Measurements from ENCODE around the gene PLPP7.

PLPP7 gene

DNA sequence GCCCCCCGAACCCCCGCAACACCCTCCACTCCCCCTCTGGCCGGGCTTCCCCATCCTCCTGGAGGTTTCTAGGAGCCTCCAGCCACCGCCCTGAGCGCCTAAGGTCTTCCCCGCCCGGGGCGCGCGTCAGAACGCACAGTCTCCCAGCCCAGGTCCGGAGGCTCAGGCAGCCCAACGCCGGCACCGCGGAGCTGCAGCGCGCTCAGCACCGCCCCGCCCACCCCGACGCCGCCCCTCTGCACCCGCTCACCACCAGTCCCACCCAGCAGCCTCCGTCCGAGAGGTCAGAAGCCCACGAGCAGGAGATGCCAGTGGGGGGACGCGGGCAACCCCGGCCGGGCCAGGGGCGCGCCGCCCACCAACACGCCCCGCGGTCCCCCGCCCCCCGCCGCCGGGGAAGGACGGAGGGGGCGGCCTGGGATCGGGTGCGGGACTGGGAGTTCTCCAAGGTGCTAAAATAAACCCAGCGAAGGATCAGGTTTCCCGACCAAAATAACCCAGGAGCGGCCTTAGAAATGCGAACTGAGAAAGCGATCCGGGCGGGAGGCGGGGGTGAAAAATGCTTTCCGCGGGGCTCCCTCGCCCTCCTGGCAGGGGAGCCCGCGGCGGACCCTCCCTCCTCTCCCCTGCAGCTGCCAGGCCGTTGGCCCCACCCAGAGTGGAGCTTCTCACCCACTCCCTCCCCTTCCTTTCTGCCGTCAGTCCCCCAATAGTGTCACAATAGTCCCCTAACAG is 6.7 kb upstream of the PLPP7 start:
- no peak for DNase-seq

DNA sequence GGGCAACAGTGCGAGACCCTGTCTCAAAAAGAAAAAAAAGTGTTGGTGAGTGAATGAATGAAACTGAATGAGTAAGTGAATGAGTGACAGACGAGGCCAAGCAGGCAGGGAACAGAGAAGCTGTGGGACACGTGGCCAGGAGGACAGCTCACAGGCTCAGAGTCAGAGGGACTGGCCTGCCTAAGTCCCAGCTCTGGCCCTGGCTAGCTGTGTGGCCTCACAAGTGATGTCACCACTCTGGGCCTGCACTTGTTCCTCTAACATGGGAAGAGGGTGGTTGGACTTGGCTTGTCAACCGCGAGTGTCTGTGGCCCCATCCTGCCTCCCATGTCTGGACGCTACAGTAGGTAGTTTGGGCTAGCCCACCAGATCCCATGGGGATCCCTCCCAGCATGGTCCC is 4.7 kb upstream of the PLPP7 start:
- no peak for DNase-seq

DNA sequence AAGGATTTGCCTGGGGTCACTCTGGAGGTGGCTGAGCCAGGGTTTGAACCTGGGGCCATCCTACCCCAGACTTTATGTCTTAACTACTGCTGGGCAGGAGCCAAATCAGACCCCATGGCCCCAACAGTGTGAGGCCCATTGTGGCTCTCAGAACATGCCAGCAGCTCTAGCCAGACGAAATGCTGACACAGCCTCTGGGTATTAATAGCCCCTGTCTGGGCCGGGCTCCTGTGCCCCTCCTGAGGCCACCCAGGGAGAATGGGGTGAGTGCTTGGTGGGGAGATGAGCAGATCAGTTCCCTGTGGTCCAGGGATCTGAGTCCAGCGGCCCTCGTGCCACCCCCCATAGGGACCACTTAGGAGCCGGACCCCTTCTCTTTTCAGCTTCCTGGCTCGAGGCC is 2.2 kb upstream of the PLPP7 start:
- no peak for DNase-seq

DNA sequence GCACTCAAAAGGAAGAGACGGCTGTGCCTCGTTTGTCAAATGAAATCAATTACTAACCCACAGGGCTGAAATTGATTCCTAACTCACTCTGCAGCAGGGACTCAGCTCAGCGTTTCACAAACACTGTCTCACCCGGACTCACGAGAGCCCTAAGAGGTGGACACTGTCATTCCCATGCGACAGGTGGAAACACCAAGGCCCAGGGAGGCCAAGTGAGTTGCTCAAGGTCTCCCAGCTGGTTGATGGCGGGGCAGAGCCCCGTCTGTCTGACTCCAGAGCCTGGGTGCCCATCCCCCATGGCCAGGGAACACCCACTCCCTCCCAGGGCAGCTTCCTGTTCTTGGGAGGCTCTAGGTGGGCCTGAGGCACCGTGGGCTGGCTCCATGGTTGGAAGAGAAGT is 1.3 kb upstream of the PLPP7 start:
- DNase-seq, result no peak

DNA sequence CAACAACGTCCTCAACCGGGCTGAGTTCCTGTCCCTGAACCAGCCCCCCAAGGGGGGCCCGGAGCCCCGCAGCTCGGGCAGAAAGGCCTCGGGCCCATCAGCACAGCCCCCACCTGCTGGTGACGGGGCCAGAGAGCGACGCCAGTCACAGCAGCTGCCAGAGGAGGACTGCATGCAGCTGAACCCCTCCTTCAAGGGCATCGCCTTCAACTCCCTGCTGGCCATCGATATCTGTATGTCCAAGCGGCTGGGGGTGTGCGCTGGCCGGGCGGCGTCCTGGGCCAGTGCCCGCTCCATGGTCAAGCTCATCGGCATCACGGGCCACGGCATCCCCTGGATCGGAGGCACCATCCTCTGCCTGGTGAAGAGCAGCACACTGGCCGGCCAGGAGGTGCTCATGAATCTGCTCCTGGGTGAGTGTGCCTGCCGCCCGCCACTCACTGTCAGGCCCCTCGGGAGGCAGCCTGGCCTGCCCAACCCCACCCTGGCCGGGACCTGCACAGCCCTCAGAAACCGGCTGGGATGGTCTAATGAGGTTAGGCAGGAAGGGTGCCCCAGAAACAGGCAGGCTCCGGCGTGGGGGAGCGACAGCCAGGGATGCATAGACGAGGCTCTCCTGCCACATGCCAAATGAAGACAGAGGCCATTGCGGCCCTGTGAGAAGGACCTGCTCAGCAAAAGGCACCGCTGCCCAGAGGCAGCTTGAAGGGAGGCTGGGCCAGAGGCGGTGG is 678 bp downstream of the PLPP7 start:
- no peak for DNase-seq

DNA sequence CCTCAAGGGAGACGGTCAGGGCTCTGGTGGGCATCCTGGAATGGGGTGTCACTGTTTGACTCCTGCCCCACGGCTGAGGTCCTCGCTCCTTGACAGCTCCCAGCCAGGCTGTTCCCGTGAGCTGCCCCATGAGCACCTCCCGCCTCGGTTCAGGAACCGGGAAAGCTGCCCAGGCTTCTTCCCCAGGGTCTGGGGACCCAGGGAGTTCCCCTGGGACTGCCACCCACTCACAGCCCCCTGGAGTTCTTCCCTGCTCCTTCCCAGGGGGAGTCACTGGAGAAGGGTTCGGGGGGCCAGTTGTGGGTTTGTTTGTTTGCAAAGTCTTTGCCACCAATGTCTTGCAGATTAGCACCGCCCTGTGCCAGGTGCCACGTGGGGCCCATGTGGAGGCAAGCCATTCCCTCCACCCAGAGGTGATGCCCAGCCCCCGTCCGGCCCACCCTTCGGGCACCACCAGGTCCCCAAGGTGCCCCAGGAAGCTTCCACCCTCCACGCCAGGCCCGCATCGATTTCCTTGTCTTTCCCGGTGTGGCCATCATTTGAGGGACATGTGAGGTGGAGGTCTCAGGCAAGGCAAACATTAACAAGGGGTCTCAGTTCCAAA is 1.3 kb downstream of the PLPP7 start:
- DNase-seq, result no peak

DNA sequence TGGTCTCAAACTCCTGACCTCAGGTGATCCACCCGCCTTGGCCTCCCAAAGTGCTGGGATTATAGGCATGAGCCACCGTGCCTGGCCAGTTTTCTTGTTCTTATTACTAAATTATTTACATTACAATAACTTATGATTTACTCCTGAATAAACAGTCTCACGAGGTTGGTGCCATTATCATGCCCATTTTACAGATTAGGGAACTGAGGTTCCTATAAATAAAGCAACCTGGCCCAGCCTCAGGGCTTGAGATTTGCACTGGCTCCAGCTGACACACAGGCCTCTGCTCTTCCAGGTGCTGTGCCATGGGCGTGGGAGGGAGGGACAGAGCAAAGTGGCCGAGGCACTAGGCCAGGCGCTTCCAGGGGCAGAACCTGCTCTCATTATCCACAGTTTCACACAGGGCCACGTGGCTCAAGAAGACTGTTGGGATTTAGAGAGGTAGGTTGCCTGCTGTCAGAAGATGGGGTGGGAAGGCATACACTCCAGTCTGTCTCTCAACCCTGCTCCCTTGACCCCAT is 2.3 kb downstream of the PLPP7 start:
- DNase-seq, result no peak

DNA sequence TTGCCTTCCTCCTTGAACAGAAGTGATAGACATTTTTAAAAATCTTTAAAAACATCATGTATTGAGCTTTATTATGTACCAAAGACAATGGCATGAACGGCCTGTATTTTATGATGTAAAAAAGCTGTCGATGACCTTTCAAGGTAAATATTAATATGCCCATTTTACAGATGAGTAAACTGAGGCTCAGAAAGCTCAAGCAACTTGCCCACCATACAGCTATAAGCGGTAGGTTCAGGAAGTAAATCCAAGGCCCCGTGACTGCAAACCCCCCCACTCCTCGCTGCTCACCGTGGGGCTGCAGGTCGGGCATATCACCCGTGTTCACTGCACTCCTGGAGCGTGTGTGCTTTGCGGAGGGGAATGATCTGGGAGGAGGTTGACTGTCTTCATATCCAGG is 3.4 kb downstream of the PLPP7 start:
- DNase-seq, result no peak

DNA sequence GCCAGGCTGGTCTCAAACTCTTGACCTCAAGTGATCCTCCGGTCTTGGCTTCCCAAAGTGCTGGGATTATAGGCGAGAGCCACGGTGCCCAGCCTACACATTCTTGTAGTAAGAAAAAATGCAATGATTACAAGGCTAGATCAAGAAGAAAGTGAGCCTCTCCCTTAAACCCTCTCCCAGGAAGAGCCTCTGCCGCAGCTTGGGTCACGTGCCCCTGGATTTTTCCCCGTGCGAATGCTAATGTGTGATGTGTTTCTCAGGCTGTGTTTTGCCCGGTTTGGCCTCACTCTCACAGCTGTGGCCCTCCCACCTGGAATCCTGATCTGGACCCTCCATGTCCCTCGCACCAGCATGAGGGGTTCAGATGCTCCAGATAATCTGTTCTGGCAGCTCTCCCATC is 6.9 kb downstream of the PLPP7 start:
- DNase-seq, result no peak

DNA sequence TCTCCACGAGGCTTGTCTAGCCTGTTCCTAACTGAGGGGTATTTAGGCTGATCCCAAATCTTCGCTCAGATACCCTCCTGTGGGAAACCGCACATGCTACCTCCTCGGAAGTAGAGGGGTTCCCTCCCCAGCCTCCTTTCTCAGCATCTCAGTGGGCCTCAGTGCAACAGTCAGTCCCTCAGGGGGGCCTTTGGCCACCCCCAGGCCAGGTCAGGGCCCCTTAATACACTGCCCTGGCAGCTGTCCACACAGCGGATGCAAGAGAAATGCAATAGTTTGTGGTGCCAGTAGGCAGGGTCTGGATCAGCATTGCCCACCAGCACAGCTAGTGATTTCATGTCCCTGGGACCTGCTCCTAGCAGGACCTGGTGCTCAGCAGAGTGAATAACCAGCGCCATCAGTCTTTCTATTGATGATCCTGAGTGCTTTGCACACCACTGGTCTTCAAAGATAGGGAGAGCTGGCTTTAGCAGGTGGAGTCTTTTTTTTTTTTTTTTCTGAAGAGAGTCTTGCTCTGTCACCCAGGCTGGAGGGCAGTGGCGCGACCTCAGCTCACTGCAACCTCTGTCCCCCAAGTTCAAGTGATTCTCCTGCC is 7.5 kb downstream of the PLPP7 start:
- no peak for DNase-seq

DNA sequence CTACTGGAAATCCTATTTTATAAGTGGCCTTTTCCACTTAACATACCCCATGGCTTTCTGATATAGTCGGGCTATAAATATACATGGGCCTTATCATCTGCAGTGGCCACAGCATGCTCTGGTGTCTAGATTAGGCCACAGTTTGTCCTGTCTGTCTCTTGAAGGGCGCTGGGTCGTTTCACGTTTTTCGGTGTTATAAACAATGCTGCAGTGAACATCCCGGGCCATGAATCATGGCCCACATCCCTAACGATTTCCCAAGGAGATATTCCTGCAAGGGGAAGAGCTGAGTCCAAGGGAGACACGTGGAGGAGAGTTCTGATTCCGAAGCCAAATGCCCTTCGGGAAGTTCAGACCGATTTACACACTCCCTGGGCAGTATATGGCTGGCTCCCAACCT is 8.4 kb downstream of the PLPP7 start:
- DNase-seq, result no peak

DNA sequence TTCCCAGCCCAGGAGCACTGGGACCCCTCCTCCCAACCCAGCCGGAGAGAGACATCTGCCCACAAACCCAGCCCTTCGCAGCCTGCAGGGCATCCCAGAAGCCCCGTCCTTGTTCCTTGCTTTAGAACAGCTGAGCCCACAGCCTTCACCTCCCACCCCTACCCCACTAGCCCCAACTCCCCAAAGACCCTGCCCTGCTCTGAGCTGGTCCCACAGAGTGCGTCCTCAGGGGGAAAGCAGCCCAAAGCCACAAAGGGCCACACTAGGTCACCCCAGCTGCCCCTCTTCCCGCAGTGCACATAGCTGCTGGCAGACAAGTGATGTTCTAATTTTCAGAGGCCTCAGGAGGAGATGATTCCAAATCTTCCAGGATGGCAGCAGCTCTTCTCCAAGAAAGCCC is 8.8 kb downstream of the PLPP7 start:
- no peak for DNase-seq

DNA sequence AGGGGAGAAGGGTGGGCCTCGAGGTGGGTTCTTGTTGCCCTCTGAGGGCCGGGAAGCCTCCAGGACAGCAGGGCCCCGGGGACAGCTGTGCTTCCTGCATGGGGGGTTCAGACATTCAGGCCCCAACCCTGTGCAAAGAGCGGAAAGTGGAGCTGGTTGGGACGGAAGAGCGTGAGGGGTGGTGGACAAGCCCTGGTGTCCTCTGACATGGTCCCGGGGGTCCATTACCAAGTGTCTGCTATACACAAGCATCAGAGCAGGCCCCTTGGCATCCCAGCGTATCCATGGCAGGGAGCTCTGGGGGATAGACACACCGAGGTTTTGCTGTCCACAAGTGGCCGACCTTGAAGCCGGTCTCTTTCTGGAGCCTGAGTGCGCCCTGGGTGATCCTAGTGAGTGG is 9.3 kb downstream of the PLPP7 start:
- DNase-seq, result no peak

DNA sequence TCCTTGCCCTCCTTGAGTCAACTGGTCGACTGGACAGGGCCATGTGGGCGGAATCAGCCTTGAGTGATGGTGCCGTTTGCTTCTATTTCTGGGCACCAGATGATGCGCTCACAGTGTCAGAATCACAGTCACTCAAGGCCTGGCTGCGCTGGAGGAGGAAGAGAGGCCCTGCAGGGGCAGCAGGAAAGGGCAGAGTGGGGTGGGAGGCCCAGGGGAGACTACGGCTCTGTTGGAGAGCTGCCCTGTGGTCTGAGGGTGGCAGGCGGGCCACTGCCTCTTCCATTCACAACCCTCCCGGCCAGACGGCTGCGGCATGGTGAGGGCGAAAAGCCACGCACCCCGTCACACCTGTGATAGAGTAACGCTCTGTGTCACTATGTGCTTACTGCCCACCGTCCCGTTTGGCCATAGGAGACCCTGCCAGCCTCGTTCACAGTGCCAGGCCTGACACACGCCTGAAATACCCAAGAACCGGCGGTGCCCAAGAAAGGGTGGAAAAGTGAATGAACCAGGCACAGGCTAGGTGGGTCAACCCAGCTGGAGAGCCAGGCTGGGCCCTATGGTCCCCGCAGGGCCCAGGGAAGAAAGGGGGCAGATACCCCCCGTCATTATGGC is 9.9 kb downstream of the PLPP7 start:
- no peak for DNase-seq

DNA sequence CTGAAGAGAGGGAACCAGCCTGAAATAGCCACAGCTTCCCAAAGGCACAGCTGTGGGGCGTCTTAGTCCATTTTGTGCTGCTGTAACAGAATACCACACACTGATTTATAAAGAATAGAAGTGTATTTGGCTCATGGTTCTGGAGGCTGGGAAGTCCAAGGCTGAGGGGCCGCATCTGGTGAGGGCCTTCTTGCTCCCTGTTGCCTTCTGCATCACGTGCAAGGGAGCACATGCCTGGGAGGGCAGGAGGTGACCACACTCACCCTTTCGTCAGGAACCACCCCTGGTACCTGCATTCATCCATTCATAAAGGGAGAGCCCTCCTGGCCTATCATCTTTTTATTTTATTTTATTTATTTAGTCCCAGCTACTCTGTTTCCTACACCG is 10.4 kb downstream of the PLPP7 start:
- DNase-seq, result no peak

DNA sequence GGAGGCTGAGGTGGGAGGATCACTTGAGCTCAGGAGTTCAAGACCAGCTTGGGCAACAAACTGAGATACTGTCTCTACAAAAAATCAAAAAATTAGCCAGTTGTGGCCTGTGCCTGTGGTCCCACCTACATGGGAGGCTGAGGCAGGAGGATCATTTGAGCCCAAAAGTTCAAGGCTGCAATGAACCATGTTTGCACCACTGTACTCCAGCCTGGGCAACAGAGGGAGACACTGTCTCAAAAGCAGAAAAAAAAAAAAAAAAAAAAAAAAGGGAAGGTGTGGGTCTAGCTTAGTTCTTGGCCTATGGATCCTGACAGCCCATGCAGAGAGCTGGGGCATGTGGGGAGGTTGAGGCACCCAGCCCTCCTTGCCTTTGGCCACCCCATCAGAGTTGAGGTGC is 10.9 kb downstream of the PLPP7 start:
- DNase-seq, result no peak

DNA sequence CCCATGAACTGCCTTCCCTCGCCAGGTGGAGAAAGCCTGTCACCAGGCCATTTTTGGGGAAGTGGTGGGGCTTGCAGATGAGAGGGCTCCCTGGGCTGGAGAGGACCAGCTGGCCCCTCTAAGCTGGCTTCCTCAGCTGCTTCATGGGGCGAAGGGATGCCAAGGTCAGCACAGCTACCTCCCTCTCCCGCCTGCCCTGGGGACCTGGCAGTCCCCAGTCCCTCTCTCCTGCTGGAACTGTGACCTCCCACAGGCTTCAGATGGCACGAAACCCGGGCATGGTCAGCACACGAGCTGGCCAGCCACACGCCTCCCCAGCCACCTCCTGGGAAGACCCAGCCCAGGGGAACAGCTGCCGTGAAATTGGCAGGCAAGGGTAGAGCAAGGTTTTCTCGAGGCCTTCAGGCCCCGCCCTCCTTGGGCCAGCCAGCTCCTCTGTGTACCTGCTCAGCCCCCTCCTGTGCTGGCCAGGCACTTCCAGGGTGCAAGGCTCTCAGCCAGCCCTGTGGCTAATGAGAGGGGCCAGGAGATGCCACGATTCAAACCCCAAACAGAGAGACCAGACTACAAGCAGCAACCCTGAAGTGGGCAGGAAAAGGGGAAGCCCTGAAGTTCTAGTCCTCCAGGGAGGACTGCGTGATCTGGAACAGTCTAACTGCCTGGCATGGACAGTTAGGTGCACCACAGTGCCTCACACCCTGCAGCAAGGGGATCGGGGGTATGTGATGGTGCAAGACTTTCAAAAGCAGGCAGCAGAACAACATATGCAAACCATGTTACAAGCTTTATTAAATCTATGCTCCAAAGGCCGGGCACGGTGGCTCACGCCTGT is 12.9 kb downstream of the PLPP7 start:
- no peak for DNase-seq

DNA sequence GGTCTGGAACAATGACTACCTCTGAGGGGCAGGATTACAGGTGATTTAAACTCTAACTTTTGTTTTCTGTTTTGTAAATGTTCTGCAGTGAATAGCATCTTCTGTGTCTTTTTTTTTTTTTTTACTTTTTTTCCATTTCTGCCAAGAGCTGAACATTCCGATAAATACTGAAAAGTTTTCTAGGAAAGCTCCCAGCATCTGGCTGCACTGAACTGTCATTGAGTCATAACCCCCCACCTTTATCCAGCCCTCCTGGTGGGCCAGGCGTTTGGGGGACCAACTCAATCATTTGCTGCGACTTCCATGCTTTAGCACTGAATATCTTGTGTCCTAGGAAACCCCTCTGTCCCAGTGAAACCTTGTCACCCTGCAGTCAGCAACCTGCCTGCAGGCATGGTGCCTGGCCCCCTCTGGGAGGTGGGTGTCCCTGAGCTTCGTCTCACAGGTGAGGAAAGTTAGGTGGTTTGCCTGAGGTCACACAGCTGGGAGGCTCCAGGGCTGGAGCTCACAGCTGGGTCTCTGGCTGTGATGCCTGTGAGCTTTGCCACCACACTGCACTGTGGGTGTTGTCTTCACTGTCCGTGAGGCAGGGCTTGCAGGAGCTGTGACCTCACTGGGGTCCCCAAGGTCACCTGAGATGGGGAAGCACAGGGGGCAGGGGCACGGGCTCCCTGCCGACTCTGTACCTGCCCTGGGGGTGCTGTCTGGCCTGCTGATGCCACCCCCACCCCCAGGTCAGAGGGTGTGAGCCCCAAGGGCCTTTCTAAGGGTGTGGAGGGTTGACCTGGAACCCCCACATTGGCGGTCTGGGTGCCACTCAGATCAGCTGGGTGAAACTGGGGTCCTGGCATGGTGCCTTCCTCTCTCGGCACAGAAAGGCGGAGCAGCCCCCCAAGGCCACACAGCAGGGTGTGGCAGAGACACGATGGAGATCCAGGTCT is 14.1 kb downstream of the PLPP7 start:
- no peak for DNase-seq

DNA sequence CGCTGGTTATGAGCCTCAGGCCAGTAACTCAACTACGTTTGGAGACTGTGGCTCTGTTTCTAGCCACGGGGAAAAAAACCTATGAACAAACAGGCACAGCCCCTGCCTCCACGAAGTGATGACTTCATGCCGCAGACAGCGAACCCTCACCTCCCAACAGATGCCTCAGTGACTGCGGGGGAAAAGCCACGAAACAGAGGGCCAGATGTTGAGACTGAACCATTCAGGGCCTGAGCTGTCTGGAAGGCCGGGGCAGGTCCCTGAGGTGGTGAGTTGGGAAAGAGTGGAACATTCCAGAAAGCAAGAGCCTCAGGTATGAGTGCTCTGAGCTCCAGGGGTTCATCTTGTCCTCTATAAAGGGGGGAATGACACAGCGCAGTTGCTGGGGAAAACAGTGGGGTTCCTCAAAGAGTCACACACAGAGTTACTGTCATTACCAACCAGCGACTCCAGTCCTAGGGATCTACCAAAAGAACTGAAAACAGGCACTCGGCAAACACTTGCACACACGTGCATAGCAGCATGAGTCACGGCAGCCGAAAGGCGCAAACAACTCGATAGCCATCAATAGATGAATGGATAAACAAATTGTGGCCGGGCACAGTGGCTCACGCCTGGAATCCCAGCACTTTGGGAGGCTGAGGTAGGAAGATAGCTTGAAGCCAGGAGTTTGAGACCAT is 15.3 kb downstream of the PLPP7 start:
- no peak for DNase-seq

DNA sequence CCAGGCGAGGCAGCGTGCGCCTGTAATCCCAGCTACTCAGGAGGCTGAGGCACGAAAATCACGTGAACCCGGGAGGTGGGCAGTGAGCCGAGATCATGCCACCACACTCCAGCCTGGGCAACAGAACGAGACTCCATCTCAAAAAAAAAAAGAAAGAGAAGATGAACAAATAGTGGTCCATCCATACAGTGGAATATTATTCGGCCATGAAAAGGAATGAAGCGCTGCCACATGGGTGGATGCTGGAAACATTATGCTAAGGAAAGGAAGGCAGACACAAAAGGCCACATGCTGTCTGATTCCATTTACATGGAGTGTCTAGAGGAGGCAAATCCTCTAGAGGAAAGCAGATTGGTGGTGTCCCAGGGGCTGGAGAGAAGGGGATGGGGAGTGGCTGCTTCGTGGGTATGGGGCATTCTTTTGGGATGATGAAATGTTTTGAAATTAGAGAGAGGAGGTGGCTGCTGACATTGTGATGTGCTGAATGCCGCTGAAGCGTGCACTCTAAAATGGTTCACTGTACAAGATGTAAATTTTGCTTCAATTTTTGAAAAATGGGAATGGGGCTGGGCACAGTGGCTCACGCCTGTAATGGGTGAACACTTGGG is 17.0 kb downstream of the PLPP7 start:
- no peak for DNase-seq
